NCI-H748 (cell line): ENCODE measurements around the gene CACNB4.

Experiments used
- DNase-seq: peaks from one replicate; lab custom pipeline; 2025; ENCODE audit not compliant: unreplicated experiment; lab: John Stamatoyannopoulos, UW

The CACNB4 gene

DNA sequence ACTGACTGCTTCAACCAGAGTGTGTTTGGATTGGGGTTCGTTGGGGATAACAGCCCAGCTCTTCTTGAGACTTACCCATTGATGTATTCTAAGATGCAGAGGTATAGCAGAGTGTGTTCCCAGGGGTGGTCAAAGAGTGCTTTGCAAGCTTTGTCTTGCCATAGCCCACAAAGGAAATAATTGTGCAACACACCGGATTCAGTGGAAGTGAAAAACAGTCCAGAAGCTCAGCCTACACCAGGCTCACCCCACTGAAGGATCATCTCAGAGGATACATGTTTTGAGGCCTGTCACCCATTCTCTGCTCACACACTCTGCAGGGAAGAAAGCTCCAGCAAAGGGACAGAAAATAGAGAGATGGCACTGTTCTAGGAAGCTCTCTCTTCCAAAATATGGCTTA, 9.6 kb downstream of the CACNB4 start:
- DNase-seq: no peak

DNA sequence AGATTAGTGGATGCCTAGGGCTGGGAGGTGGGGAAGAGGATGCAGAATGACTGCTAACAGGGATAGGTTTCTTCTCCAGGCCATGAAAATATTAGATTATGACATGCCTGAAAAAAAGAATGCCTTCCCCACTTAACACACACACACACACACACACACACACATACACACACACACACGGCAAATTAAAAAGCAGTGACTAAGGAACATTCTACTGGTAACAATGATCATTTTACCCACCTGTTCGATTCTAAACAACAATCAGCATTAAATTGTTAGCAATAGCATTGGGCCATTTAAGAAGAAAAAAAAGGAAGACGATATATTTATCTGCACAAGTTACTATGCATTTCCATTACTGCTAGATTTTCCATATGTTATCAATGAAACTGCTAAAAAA, 10.8 kb downstream of the CACNB4 start:
- no peak for DNase-seq

DNA sequence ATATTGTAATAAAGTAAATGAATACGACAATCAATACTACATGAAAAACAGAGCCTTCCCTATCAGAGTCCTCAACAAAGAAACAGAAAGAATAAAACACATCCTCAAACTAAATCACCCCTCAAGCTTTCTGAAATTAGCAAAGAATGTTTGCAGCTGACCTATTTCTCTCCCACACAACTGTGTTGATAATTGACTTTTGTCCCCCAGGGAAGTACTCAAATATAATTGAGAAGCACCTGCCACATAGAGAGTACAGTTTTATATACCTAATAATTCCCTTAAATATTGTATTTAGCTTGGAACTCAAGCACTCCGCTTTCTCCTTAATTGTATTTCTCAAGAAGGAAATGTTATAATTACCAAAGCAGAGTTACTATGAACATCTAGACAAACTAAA, 12.6 kb downstream of the CACNB4 start:
- peak; percentile 19 for DNase-seq

DNA sequence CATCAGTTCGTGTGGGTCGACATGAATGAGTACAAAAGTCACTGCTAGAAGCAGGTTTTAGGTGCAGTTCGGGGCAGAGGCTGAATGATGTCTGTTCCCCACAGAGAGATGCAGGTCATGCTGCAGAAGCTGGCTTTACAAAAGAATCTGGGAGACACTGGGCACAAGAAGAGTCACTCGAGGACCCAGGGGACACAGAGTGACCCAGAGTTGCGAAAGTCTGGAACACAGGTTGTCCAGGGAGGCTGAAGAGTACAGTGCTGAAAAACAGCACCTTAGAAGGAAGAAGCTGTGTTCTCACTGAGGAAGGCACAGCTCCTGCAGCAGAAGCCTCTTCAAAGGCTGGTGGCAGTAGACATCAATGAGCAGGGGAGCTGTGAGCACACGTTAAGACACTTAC, 14.8 kb downstream of the CACNB4 start:
- DNase-seq: no peak

DNA sequence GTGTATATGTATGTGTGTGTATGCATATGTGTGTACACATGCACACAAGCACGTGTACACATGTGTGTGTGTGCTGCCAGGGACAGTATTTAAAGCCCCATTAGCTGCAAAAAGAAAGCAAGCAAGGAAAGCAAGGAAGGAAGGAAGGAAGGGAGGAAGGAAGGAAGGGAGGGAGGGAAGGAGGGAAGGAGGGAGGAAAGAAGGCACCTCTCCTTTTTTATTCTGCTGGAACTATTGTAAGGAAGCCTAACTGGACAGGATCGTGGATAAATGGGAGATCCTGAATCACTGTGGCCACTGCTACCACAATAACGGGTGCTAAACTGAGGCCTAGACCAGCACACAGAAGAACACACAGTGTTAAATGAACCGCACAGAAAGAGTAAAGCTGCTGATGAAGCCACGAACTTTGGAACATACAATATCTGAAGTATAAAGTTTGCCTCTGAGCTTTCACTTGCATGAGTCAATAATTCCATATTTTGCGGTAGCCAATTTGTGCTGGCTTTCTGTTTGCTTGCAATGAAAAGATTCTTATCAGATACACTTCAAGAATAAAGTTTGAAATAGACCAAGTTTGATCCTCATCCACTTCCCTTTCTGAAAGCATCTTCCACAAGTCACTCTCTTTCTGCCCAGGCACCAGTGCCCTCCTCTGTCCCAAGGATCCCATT, 15.5 kb downstream of the CACNB4 start:
- no peak for DNase-seq

DNA sequence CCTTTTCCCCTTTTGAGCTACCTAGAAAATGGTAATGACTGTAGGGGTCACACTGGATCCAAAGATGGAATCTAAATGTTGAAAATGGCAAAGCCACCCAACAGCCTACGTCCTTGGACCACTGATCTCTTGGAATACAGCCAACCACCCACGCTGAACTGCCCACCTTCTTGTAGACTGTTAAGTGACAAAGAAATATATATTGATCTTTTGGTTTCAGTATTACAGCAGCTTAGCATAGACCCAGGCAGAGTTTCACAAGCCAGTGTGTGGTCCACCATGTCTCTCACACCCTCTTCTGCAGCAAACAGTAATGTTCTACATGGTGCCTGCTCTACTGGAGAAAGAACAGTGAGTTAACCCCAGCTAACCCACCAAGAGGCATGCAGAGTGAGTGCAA, 20.2 kb downstream of the CACNB4 start:
- no peak for DNase-seq

DNA sequence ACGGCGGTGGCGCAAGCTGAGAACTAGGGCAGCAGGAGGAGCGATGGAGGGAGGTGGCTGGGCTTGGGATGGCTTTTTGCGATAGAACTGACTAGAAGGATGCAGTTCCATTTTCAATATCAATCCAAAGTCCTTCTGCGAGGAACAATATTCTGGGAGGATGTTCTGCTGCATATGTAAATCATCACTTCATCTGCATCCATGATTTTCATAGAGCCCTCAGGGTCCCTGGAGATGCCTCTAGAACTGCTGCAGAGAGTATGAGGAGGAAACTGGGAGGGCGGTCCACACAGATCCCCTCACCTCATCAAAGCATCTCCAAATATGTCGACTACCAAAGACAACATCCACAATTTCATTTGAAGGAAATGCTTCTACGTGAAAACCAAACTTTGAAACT, 20.8 kb downstream of the CACNB4 start:
- no peak for DNase-seq

DNA sequence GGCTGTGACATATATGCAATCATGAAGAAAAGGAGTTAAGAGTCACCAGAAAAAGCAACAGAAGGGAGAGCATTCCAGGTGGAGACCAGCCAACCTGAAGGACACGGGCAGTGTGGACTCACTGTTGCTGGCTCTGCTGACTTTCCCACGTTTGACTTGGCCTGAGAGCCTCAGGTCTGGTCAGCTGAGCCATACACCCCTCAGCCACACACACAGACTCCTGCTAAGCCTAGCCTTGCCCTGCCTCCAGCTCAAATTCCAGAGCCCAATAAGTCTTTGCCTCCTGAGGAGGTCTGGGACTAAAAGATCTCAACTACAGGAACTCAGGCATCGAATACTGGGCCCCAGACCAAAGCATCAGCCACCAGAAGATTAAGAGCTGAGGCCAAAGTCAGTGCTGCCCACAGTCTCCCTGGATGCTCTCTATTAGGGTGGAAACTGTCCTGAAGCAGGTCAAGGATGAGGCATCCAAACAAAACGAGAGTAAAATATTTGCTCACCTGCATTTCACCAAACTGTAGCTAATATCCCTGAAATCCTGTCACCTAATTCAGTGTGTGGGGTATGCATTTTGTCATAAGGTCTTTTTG, 23.3 kb downstream of the CACNB4 start:
- no peak for DNase-seq

DNA sequence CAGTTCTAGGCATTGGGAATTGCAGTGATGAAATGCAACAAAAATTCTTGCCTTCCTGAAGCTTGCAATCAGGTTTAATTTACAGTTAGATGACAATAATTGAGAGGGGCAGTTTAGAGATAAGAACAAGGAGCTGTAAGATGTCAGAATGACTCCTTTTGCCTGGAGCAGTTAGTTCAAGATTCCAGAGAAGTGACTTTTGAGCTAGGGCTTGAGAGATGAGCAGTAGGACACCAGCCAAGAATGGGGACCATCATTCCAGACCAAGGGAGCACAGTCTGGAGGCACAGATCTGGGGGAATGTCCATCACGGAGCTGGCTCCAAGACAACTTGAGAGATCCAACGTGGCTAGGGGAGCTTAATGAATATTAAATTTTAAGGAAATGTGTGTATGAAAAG, 26.8 kb downstream of the CACNB4 start:
- no peak for DNase-seq

DNA sequence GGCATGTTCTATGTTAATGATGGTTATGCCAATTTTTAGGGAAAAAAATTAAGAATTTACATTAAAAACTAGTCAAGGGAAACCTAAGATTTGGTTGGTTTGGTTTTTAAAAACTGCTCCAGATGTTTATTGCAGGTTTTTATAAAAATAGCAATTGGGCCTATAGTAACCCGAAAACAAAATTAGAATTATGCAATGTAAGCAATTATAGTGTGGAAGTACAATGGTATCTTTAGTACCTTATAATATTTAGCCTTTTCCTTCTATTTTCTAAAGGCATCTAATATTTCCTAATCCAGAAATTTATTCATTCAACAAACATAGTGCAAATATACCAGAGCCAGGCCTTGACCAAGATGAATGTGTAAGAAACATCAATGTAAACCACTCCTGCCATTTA, 27.3 kb downstream of the CACNB4 start:
- DNase-seq: no peak

DNA sequence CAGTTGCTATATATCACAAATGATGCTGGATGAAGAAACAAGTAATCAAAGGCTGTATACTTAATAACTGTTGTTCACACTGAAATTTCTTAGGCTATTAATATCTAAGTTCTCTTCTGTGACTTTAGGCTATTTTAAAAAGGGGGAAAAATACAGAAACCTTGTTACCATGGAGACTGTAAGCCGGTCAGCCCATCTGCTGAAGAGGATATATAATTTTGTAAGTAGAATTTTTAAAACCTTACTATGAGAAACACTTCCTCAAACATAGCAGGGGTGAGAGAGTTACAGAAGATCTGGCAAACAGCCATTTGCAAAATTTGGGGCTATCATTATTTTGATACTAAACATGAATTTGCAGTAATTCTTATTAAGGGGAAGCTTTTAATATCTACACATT, 27.8 kb downstream of the CACNB4 start:
- DNase-seq: no peak

DNA sequence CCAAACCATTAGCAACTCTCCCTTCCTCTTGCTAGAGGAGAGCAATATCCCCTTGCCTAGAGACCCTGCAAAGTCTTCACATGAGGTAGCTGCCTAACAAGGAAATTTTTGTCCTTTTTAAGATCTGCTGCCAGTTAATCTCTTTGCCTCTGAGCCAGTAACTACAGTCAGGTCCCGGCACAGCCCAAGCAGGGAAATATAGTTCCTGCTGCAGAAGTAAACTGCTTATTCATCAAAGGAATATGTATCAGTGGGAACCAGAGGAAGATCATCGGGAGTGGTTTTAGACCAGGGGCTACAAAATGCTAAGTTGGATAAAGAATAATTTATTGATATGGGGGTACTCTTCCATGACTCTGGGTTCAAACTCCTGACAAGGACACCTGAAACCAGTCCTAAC, 30.6 kb downstream of the CACNB4 start:
- DNase-seq: no peak

DNA sequence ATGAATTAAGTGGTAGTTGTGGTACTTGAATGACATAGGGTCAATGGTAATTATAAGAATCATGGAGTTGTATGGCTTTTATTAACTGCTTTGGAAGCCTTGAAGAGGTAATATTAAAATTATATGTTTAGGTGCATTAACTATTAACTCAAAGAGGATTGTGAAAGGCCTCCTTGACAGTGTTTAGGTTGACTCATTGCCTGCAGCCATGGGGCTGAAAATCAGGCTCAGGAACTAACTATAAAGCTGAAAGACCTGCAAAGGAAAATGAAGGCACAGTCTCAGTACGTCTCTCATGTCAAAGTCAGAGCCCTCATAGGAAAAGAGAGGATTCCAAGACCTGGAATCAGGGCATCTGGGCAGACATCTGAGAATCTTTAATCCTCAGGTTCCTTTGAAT, 31.0 kb downstream of the CACNB4 start:
- DNase-seq: no peak

DNA sequence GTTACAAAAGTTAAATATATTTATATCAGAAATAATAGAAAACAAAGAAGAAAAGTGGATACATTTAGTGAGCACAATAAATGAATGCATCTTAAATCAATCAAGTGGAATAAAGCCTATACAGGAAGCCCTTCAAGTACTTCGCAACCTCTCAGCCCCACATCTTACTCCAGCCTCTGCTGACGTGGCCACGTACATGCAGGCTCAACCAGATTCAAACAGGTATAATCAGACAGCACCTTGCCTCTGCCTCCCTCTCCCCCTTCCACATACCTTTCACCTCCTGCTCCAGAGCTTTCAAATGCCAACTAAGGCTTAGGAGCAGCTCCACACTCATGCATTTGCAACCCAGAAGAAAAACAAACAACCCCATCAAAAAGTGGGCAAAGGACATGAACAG, 32.9 kb downstream of the CACNB4 start:
- no peak for DNase-seq

DNA sequence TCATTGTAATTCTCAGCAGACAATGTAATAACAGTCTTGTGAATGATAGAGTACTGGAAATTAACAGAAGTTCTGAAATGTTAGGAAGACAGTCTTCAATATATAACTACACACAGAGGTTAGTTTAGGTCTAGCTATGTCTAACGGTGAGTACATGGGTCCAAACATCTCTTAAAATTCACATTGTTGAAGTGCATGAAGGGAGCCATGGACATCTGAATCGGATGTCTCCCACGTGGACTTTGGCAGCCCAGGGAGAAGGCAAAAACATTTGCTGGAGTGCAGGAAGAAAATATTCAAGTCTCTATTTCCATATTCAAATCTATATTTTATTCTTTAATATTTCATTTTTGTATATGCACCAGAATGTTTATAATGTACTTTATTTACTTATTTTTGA, 34.8 kb downstream of the CACNB4 start:
- no peak for DNase-seq

DNA sequence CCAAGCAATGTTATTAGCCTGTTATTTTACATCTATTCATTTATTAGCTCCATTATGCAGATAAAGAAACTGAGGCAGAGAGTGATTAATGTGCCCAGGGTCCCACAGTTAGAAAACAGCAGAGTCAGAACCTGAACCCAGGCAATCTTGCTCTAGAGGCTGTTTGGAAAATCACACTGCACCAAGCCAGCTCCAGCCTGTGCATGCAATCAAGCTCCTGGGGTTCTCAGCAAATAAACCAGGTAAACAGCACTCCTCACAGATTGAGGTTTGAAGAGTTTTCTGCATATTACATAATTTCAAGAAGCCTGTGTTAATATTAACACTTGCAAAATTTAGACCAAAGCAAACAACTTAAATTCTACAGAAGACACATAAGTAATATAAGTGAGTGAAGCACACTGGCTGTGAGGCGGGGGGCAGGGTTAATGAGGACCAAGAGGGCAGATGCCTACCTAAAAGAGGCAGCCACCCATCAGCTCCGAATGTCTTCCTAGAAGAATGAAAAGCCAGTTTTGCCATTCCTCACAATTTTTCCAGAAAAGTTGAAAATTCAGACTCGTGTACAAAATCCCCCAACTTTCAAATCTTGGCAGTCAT, 35.4 kb downstream of the CACNB4 start:
- no peak for DNase-seq

DNA sequence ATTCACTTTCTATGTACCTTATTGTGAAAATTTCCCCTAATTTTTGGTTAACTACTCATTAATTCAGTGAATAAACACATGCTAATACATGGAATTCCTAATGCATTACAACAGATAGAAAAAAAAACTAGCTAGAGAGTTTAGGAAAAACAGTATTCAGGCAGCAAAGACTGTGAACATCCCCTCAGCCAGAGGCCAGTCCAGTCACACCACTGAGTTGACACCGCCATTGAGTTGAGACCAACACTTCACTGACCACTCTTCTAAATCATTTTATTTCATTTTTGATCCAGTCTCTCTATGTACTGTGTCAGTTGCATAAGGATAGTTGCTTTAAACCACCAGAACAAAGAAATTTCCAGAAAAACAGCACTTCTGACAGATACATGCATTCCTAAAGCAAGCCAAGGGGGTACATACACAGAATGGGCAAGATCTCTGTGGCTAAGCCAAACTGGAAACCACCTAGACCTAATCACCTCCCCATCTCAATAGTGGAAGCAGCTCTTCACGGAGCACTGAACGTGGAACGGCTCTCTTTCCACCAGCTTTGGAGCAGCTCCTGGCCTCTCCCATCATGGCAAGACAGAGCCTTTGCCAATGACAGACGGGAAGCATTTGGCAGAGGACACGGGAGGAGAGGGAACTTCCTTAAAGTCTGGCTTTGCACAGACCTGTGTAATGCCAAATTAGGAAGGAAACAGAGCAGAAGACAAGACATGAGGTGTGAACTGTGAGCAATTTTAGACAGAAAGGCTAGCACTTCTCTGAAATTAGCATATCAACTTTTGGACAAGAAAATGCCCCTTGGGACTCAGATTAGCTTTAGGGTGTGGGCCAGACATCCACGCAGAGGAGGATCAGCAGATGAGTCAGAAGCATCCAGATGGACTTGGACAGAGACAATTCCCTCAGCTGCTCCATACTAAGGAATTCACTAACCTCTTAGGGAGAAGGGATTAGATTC, 36.4 kb downstream of the CACNB4 start:
- DNase-seq: no peak

DNA sequence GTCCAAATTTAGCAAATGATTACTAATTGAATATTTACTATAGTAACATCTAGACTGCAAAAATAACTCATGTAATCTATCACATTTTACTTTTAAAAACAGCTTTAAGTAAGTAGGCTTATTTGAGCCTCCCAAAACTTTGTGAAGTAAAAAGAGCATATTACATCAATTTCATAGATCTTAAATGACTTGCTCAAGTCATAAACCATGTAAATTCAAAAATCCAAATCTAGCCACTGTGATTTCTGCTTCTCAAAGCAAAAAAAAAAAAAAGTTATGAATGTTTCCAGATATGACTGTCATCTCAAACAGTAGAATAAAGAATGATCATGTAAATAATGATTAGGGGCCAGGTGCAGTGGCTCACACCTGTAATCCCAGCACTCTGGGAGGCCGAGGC, 37.5 kb downstream of the CACNB4 start:
- DNase-seq: no peak

DNA sequence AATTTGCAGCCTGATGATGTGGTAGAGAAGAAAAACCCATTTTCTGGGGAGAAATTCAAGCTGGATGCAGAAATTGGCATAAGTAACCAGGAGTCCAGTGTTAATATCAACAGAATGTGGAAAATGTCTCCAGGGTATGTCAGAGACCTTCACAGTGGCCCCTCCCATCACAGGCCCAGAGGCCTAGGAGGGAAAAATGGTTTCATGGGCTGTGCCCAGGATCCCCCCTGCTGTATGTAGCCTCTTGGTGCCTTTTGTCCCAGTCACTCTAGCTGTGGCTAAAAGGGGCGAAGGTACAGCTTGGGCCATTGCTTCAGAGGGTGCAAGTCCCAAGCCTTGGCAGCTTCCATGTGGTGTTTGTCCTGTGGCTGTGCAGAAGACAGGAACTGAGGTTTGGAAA, 40.2 kb downstream of the CACNB4 start:
- no peak for DNase-seq

DNA sequence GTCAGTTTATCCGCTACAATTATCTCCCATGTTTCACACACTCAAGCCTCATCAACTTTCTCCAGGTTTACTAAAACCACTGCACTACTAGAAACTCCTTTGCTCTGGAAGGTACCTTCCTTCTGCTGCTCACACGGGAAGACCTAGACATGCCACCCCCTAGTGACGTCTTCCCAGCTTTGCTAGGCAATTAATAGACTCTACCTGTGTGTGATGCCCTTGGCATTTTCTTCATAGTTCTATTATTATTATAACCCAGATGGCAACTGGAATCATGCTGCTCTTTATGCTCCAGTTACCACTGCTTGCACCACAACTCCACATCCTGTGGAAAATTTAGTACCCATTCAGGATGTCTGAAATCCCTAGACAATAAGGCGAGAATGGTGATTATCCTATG, 42.4 kb downstream of the CACNB4 start:
- DNase-seq: no peak

DNA sequence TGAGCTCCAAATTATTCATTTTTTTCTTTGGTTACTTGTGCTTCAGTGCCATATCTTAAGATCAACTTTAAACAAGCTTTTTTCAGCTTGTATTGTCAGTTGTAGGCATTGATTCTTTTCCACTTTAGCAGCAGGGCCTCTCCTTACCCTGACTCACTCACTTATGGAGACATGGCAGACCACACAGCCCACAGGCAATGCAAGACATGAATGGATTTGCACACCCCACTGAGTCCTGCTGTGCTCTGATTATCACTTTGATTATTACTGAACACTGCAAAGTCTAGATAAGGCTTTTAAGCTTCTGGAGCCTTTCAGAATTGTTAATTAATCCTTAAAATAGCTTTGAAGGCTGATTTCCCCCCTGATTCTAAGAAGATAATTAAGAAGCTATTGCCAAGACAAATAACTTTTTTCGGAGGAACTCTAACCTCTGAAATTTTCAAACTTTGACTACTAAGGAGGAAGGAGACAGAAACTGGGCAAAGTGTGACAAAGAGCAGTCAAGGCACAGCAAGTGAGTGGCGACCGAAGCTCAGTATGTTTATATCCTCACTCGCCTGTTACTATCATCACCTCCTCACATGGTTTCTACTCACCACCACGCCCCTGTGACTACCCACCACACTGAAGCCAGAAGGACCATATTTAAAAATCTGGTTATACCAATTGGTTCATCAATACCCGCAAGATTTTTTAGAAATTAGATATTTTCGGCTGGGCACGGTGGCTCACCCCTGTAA, 43.3 kb downstream of the CACNB4 start:
- DNase-seq: no peak
